ENCODE results near the gene QSER1. TPM values are rescaled to one million over a fixed set of nuclear protein-coding genes. Genes with fewer than 3 reads are reported as not detected.
"Not testable (repeated sequence)": the region's sequence is repeated elsewhere in the genome, so short reads cannot be mapped to it uniquely, and the experiment has no call there.

QSER1 gene
- total RNA-seq, 1 donor from 2014 or later = 15.1 TPM

DNA sequence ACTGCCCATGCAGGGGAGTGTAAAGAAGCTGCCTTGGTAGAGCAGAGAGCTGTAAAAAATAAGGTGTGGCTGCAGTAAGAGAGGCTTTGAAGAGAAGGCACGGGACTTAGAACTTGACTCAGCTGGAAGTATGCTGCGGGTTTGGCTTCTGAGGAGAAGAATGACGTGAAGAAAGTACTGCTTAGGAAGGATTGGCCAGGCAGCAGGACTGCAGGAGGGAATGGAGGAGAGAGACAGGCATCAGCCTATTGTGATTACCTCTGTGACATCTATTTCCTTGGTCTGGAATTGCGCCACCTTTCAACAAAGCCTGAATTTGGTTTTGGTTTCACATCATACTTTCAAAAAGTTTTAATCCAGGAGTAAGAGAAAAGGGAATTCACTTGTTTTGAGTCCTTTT is 40.4 kb upstream of the QSER1 start:
- ATAC-seq (ENCODE audit: low read depth) (no peak), DNase-seq (no peak)
- peaks cover 3% of the 10 kb centered on the region for H3K9me3 Mint-ChIP-seq
- POLR2A ChIA-PET = no interaction called here
- H3K36me3 Mint-ChIP-seq (ENCODE audit: low read depth) = no peaks in the 10 kb centered on the region
- no peak overlapping the region for H3K4me3 Mint-ChIP-seq
- H3K4me1 Mint-ChIP-seq = peaks cover 3% of the 10 kb centered on the region
- CTCF ChIA-PET = no interaction called here
- intact Hi-C loops (cut with micrococcal nuclease) = no loop called here
- no peak overlapping the region for H3K27ac Mint-ChIP-seq
- TF ChIP-seq CTCF (IDR thresholded peaks at IDR 0.05) = no peak
- no peaks in the 10 kb centered on the region for H3K27me3 Mint-ChIP-seq

DNA sequence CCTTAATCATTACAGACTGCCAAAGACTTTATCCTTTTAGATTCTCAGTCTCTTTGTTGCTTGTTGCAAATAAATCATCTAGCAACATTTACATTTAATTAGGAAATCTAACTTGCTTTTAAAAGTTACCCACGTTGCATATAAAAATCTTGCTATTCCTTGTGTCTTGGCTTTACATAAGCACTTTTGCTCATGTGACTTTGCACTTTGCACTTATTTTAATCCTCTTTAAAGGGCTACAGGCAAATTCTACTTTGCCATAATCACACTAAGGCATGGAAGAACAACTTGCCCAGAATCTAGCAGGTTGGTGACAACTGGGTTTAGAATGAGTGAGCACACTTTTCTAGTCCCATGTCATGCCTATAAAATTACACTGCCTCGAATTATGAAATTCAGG is 37.0 kb upstream of the QSER1 start:
- ChIA-PET CTCF (no interaction called here), POLR2A (no interaction called here)
- Mint-ChIP-seq H3K9me3 (no peaks in the 10 kb centered on the region), H3K36me3 (ENCODE audit: low read depth) (no peaks in the 10 kb centered on the region), H3K27ac (no peak overlapping the region), H3K27me3 (no peaks in the 10 kb centered on the region), H3K4me1 (no peaks in the 10 kb centered on the region), H3K4me3 (no peak overlapping the region)
- intact Hi-C loops (cut with micrococcal nuclease) = no loop called here
- no peak for TF ChIP-seq CTCF (IDR thresholded peaks at IDR 0.05)
- ATAC-seq (ENCODE audit: low read depth) (no peak), DNase-seq (no peak)

GRCh38 chr11:32858731-32859130 is 33.9 kb upstream of the QSER1 start:
- ChIA-PET CTCF (no interaction called here), POLR2A (no interaction called here)
- peaks cover 2% of the 10 kb centered on the region for H3K27me3 Mint-ChIP-seq
- H3K4me3 Mint-ChIP-seq = no peak overlapping the region
- DNase-seq (no peak), ATAC-seq (ENCODE audit: low read depth) (no peak)
- intact Hi-C loops (cut with micrococcal nuclease) = no loop called here
- H3K27ac Mint-ChIP-seq = no peak overlapping the region
- H3K36me3 Mint-ChIP-seq (ENCODE audit: low read depth) = no peaks in the 10 kb centered on the region
- TF ChIP-seq CTCF (IDR thresholded peaks at IDR 0.05) = no peak
- H3K4me1 Mint-ChIP-seq = no peaks in the 10 kb centered on the region
- H3K9me3 Mint-ChIP-seq = no peaks in the 10 kb centered on the region

DNA sequence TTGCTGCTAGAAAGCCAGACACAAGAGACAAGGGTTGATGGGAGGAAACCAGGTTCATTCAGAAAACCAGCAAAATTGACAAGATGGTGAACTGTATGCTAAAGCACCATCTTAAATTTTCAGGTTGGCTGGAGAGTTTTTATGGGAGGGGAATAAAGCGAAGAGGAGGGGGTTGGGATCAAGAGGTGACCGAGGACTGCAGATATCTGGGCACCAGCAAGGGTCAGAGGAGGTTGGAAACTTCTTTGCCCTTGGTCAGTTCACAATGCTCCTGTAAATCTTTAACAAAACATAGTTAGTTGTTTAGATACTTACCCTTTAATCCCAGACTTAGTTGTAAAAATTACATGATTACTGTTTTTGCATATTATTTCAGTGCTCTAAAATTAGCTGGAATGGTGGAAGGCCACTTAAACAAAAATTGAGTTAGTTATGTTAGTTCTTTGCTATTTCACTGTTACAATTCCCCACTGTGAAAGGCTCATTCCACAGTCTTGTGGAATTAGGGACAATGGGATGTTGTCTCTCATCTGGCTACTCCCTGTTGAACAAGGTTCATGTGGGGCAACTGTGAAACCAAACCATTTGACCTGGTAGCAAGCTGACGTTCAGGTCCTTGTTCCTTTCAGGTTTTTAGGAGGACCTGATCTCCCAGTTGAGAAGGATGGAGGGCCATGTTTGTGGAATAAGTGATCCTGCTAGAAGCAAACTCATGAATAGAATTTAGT is 30.6 kb upstream of the QSER1 start:
- Mint-ChIP-seq H3K27ac (no peak overlapping the region), H3K9me3 (no peaks in the 10 kb centered on the region), H3K4me3 (no peak overlapping the region), H3K4me1 (no peaks in the 10 kb centered on the region), H3K27me3 (peaks cover 8% of the 10 kb centered on the region), H3K36me3 (ENCODE audit: low read depth) (no peaks in the 10 kb centered on the region)
- ChIA-PET POLR2A (no interaction called here), CTCF (no interaction called here)
- DNase-seq (no peak), ATAC-seq (ENCODE audit: low read depth) (no peak)
- no peak for TF ChIP-seq CTCF (IDR thresholded peaks at IDR 0.05)
- intact Hi-C loops (cut with micrococcal nuclease) = no loop called here

- H3K9me3 Mint-ChIP-seq = peaks cover 4% of the 10 kb centered on the region
- intact Hi-C loops (cut with micrococcal nuclease) = no loop called here
- no peak overlapping the region for H3K27ac Mint-ChIP-seq
- ChIA-PET POLR2A (no interaction called here), CTCF (no interaction called here)
- no peaks in the 10 kb centered on the region for H3K36me3 Mint-ChIP-seq (ENCODE audit: low read depth)
- no peaks in the 10 kb centered on the region for H3K4me1 Mint-ChIP-seq
- no peak overlapping the region for H3K4me3 Mint-ChIP-seq
- DNase-seq = no peak
- no peak for ATAC-seq (ENCODE audit: low read depth)
- no peak for TF ChIP-seq CTCF (IDR thresholded peaks at IDR 0.05)
- H3K27me3 Mint-ChIP-seq = peaks cover 10% of the 10 kb centered on the region
Observed at GRCh38 chr11:32864555-32864954, 28.1 kb upstream of the QSER1 start.

GRCh38 chr11:32868752-32869151 is 23.9 kb upstream of the QSER1 start:
- H3K36me3 Mint-ChIP-seq (ENCODE audit: low read depth); DNase-seq; CTCF ChIA-PET; H3K27me3 Mint-ChIP-seq; H3K4me1 Mint-ChIP-seq; ATAC-seq (ENCODE audit: low read depth); intact Hi-C loops (cut with micrococcal nuclease); H3K27ac Mint-ChIP-seq; H3K4me3 Mint-ChIP-seq; POLR2A ChIA-PET; H3K9me3 Mint-ChIP-seq: not testable (repeated sequence)

All from activated B cell treated with CpG ODN at 0.5 μM for 24 hours (primary cell).